B cell (primary cell): Measurements from ENCODE around the gene DDX25. TPM values are rescaled to one million over a fixed set of nuclear protein-coding genes. Genes with fewer than 3 reads are reported as not detected.

ENCODE experiments used
- ATAC-seq: fragments of 200-7000 bp; cut with Tn5 transposase; one replicate; pipeline ENCODE4 v1.10.0; 2021; ENCODE audit warnings: low read depth, mild to moderate bottlenecking, moderate number of reproducible peaks, moderate library complexity
- CTCF ChIA-PET: fragments of 350-600 bp; sonication (Branson Sonifier 250); formaldehyde crosslinking; loops from one replicate; lab custom pipeline; 2021; ENCODE audit warnings: antibody characterized with exemption, inconsistent platforms; lab: Charles Lee
- POLR2A ChIA-PET: fragments of 350-600 bp; sonication (Branson Sonifier 250); formaldehyde crosslinking; loops from one replicate; lab custom pipeline; 2021; ENCODE audit warnings: antibody characterized with exemption; lab: Charles Lee
- DNase-seq: peaks from one replicate; pipeline ENCODE4 v3.0.0; 2013
- H2AFZ ChIP-seq: 2 replicates; pipeline ENCODE4 v1.6.1; 2012; ENCODE audit warnings: mild to moderate bottlenecking, low read depth, low read length; ENCODE audit not compliant: insufficient read depth, poor library complexity, severe bottlenecking
- H3K27ac ChIP-seq, 2 donors: 1 replicate in 1 of 2; 2 replicates in 1 of 2; pipeline ENCODE4 v1.5.1; 2012 to 2013; ENCODE audit warnings: low read length in 2 of 2, mild to moderate bottlenecking in 2 of 2, moderate library complexity in 1 of 2
- H3K27me3 ChIP-seq, 4 experiments: fragments of 200-600 bp in 1 of 4; sonication (generic) in 1 of 4; replicated peaks in 1 of 4; 1 replicate in 2 of 4; 2 replicates in 2 of 4; pipeline versions ENCODE4 v1.6.1 to v1.7.0; 2013 to 2016; ENCODE audit warnings: low read length in 3 of 4, mild to moderate bottlenecking in 2 of 4, mixed read lengths in 1 of 4, moderate library complexity in 1 of 4; ENCODE audit not compliant: insufficient read depth in 4 of 4, control insufficient read depth in 3 of 4; ENCODE audit errors: control extremely low read depth in 1 of 4
- H3K36me3 ChIP-seq, 2 experiments: replicated peaks in 1 of 2; 1 replicate in 1 of 2; 2 replicates in 1 of 2; pipeline versions ENCODE4 v1.6.1 to v1.7.1; 2013; ENCODE audit warnings: low read length in 1 of 2; ENCODE audit not compliant: insufficient read depth in 2 of 2, control insufficient read depth in 1 of 2; ENCODE audit errors: control extremely low read depth in 1 of 2, extremely low read depth in 1 of 2
- H3K4me1 ChIP-seq, 2 donors: fragments of 200-600 bp in 1 of 2; sonication (generic) in 1 of 2; 1 replicate in 1 of 2; 2 replicates in 1 of 2; pipeline versions ENCODE4 v1.5.1 to v1.6.1; 2013 to 2017; ENCODE audit warnings: low read length in 2 of 2; ENCODE audit not compliant: control insufficient read depth in 2 of 2, insufficient read depth in 2 of 2
- H3K4me2 ChIP-seq: replicated peaks from 2 replicates; pipeline ENCODE3; 2012; ENCODE audit warnings: mild to moderate bottlenecking, low read depth, low read length; ENCODE audit not compliant: poor library complexity, severe bottlenecking
- H3K4me3 ChIP-seq, 5 experiments: fragments of 200-600 bp in 1 of 5; sonication (generic) in 1 of 5; 1 replicate in 3 of 5; 2 replicates in 2 of 5; pipeline versions ENCODE4 v1.5.1 to v1.7.0; 2011 to 2016; ENCODE audit warnings: low read length in 4 of 5, mild to moderate bottlenecking in 4 of 5, low read depth in 2 of 5, control low read depth in 1 of 5, moderate library complexity in 1 of 5; ENCODE audit not compliant: insufficient read depth in 1 of 5; ENCODE audit errors: control extremely low read depth in 1 of 5, extremely low read depth in 1 of 5
- H3K79me2 ChIP-seq: fragments of 200-600 bp; sonication (generic); one replicate; pipeline ENCODE4 v1.6.0; 2016; ENCODE audit warnings: low read length; ENCODE audit not compliant: control insufficient read depth, insufficient read depth
- H3K9ac ChIP-seq: fragments of 200-600 bp; sonication (generic); 2 replicates; pipeline ENCODE4 v1.6.1; 2017; ENCODE audit warnings: mild to moderate bottlenecking, low read length, moderate library complexity
- H3K9me3 ChIP-seq, 3 donors: one replicate each; pipeline versions ENCODE4 v1.6.1 to v1.7.1; 2013; ENCODE audit warnings: low read length in 2 of 3; ENCODE audit not compliant: control insufficient read depth in 2 of 3, insufficient read depth in 1 of 3; ENCODE audit errors: control extremely low read depth in 1 of 3
- H4K20me1 ChIP-seq: 2 replicates; pipeline ENCODE4 v1.6.0; 2012; ENCODE audit warnings: mild to moderate bottlenecking, low read length; ENCODE audit not compliant: insufficient read depth, control insufficient read depth, poor library complexity, severe bottlenecking
- H3K27ac Mint-ChIP-seq: one replicate; pipeline ENCODE4 v1.8.0; 2021; ENCODE audit warnings: mixed read lengths
- H3K27me3 Mint-ChIP-seq: one replicate; pipeline ENCODE4 v1.8.0; 2021; ENCODE audit warnings: mixed read lengths
- H3K4me1 Mint-ChIP-seq: one replicate; pipeline ENCODE4 v1.8.0; 2021; ENCODE audit warnings: mixed read lengths
- H3K4me3 Mint-ChIP-seq: one replicate; pipeline ENCODE4 v1.8.0; 2021; ENCODE audit warnings: mixed read lengths
- H3K9me3 Mint-ChIP-seq: one replicate; pipeline ENCODE4 v1.8.0; 2022; ENCODE audit warnings: mixed read lengths; ENCODE audit not compliant: insufficient read depth
- CTCF ChIP-seq: fragments of 200-600 bp; IDR thresholded peaks from one replicate; pipeline ENCODE4 v1.8.0; 2022; ENCODE audit warnings: antibody characterized with exemption, mild to moderate bottlenecking
- EZH2 ChIP-seq: IDR thresholded peaks from 2 replicates; pipeline ENCODE4 v1.6.1; 2012; ENCODE audit warnings: borderline replicate concordance, low read depth, mild to moderate bottlenecking, moderate library complexity, low read length; ENCODE audit not compliant: insufficient read depth, poor library complexity, severe bottlenecking
- WGBS: methylation state at CpG from one replicate; pipeline ENCODE4 v1.1.5; 2013; ENCODE audit warnings: missing lambda C conversion rate; ENCODE audit not compliant: insufficient coverage; 5-methylcytosine and 5-hydroxymethylcytosine counted together
- intact Hi-C: fragments of 100-400 bp; cut with micrococcal nuclease; formaldehyde crosslinking; loops from one replicate; pipeline ENCODE4 v1.10.0; 2022
- polyA plus RNA-seq: library from polyadenylated mRNA; depleted of rRNA; stranded (reverse); fragments of >200 nt; gene quantifications from 2 replicates; pipeline ENCODE4 v1.2.3, GENCODE V29; 2012
- total RNA-seq, 2 donors: library from RNA; stranded (reverse); fragments of 120-200 nt in 1 of 2; gene quantifications; 1 replicate in 1 of 2; 2 replicates in 1 of 2; pipeline versions ENCODE4 v1.2.3 to v1.2.4, GENCODE V29; 2013 to 2022

DDX25 gene
- total and polyA plus RNA-seq, 2 donors (not counting 1 experiment from before 2014, with no cell fraction given) = not detected

GRCh38 chr11:125956391-125957134, 52.3 kb downstream of the DDX25 start:
- intact Hi-C loops = no loop called here
- no peaks in the 10 kb centered on the region for H3K9me3 ChIP-seq
- no peaks in the 10 kb centered on the region for H3K27me3 ChIP-seq
- no peak for ATAC-seq
- WGBS = 92% methylated on average over 16 of the region's 22 CpGs
- H3K4me3 ChIP-seq = no peak overlapping the region
- no peak overlapping the region for H3K27ac ChIP-seq
- no peak overlapping the region for H3K4me2 ChIP-seq
- TF ChIP-seq EZH2 (no peak), CTCF (no peak)
- no peak overlapping the region for H3K27ac Mint-ChIP-seq
- no peaks in the 10 kb centered on the region for H3K4me1 ChIP-seq
- no peaks in the 10 kb centered on the region for H3K4me1 Mint-ChIP-seq
- DNase-seq = no peak
- ChIA-PET CTCF (interaction anchor here (1.5 kb wide), 1 partner anchor 14 kb away, joined by 3 read pairs; no protein-coding TSS in a partner anchor), POLR2A (no interaction called here)
- no peak overlapping the region for H3K9ac ChIP-seq
- H3K27me3 Mint-ChIP-seq = peaks cover 3% of the 10 kb centered on the region
- no peaks in the 10 kb centered on the region for H3K9me3 Mint-ChIP-seq
- no peaks in the 10 kb centered on the region for H3K36me3 ChIP-seq
- H3K4me3 Mint-ChIP-seq = no peak overlapping the region
- no peak overlapping the region for H2AFZ ChIP-seq
- no peaks in the 10 kb centered on the region for H4K20me1 ChIP-seq
- no peaks in the 10 kb centered on the region for H3K79me2 ChIP-seq

GRCh38 chr11:125957618-125958332, 53.5 kb downstream of the DDX25 start:
- DNase-seq (no peak), ATAC-seq (no peak)
- Histone ChIP-seq H2AFZ (no peak overlapping the region), H3K9ac (no peak overlapping the region), H3K9me3 (peaks cover 0 to 1% (median 0%) of the 10 kb centered on the region in 3 donors), H3K36me3 (no peaks in the 10 kb centered on the region), H3K4me1 (no peaks in the 10 kb centered on the region), H3K27ac (no peak overlapping the region), H4K20me1 (no peaks in the 10 kb centered on the region), H3K79me2 (no peaks in the 10 kb centered on the region), H3K27me3 (no peaks in the 10 kb centered on the region), H3K4me2 (no peak overlapping the region), H3K4me3 (no peak overlapping the region)
- Mint-ChIP-seq H3K9me3 (no peaks in the 10 kb centered on the region), H3K4me3 (no peak overlapping the region), H3K27me3 (peaks cover 3% of the 10 kb centered on the region), H3K27ac (no peak overlapping the region), H3K4me1 (no peaks in the 10 kb centered on the region)
- intact Hi-C loops = no loop called here
- ChIA-PET CTCF (no interaction called here), POLR2A (no interaction called here)
- 96% methylated on average over 13 of the region's 14 CpGs for WGBS
- TF ChIP-seq CTCF (no peak), EZH2 (no peak)
